Lower lobe of right lung (tissue), 2 donors: ENCODE measurements around the gene ST6GALNAC5. TPM values are rescaled to one million over a fixed set of nuclear protein-coding genes. Genes with fewer than 3 reads are reported as not detected.

Experiments used
- ATAC-seq, 2 donors: fragments of 200-7000 bp; cut with Tn5 transposase; one replicate each; pipeline ENCODE4 v1.9.1; 2020 to 2022; ENCODE audit warnings: mild to moderate bottlenecking in 2 of 2, moderate library complexity in 2 of 2
- DNase-seq: peaks from one replicate; pipeline ENCODE4 v3.0.0-alpha.2; 2020
- H3K27ac ChIP-seq: fragments of 200-600 bp; one replicate; pipeline ENCODE4 v1.8.0; 2022
- H3K27me3 ChIP-seq: fragments of 200-600 bp; one replicate; pipeline ENCODE4 v1.8.0; 2022; ENCODE audit warnings: low read depth
- H3K36me3 ChIP-seq: fragments of 200-600 bp; one replicate; pipeline ENCODE4 v1.8.0; 2022; ENCODE audit warnings: mild to moderate bottlenecking
- H3K4me1 ChIP-seq: fragments of 200-600 bp; one replicate; pipeline ENCODE4 v1.8.0; 2022
- H3K4me3 ChIP-seq: fragments of 200-600 bp; one replicate; pipeline ENCODE4 v1.8.0; 2022; ENCODE audit warnings: mild to moderate bottlenecking
- H3K9me3 ChIP-seq: fragments of 200-600 bp; one replicate; pipeline ENCODE4 v1.8.0; 2022
- intact Hi-C: fragments of 100-400 bp; cut with DNase I; formaldehyde crosslinking; loops from one replicate; pipeline ENCODE4 v1.11.0; 2022
- total RNA-seq: library from RNA; stranded (reverse); fragmentation: NEBNext Ultra II Directional; extraction: Animal tissue kit (Norgen Biotek cat#: 25700); gene quantifications from one replicate; pipeline ENCODE4 v1.2.1, GENCODE V29; 2021
- TF ChIP-seq, protein P1 (sequence below): fragments of 200-600 bp; IDR thresholded peaks from one replicate; pipeline ENCODE4 v1.8.0; 2022; ENCODE audit warnings: antibody characterized with exemption, mild to moderate bottlenecking
- donor health status: DM: no; HTN: yes; CAD: no; lungs with severe emphysema.

The ST6GALNAC5 gene
- total RNA-seq, 1 donor from 2014 or later: 16.3 TPM

GRCh38 chr1:77057994-77058585, 190.8 kb downstream of the ST6GALNAC5 start:
- no peaks in the 10 kb centered on the region for H3K27me3 ChIP-seq
- no peaks in the 10 kb centered on the region for H3K36me3 ChIP-seq
- TF ChIP-seq, protein P1, sequence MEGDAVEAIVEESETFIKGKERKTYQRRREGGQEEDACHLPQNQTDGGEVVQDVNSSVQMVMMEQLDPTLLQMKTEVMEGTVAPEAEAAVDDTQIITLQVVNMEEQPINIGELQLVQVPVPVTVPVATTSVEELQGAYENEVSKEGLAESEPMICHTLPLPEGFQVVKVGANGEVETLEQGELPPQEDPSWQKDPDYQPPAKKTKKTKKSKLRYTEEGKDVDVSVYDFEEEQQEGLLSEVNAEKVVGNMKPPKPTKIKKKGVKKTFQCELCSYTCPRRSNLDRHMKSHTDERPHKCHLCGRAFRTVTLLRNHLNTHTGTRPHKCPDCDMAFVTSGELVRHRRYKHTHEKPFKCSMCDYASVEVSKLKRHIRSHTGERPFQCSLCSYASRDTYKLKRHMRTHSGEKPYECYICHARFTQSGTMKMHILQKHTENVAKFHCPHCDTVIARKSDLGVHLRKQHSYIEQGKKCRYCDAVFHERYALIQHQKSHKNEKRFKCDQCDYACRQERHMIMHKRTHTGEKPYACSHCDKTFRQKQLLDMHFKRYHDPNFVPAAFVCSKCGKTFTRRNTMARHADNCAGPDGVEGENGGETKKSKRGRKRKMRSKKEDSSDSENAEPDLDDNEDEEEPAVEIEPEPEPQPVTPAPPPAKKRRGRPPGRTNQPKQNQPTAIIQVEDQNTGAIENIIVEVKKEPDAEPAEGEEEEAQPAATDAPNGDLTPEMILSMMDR: no peak
- no peak overlapping the region for H3K4me3 ChIP-seq
- no peaks in the 10 kb centered on the region for H3K4me1 ChIP-seq
- intact Hi-C loops: no loop called here
- no peak for DNase-seq
- ATAC-seq: no peak
- H3K27ac ChIP-seq: no peak overlapping the region
- H3K9me3 ChIP-seq: no peaks in the 10 kb centered on the region

GRCh38 chr1:77060000-77060399, 192.7 kb downstream of the ST6GALNAC5 start:
- no peaks in the 10 kb centered on the region for H3K4me1 ChIP-seq
- no peaks in the 10 kb centered on the region for H3K36me3 ChIP-seq
- TF ChIP-seq, protein P1: no peak
- intact Hi-C loops: no loop called here
- H3K9me3 ChIP-seq: no peaks in the 10 kb centered on the region
- H3K4me3 ChIP-seq: no peak overlapping the region
- no peaks in the 10 kb centered on the region for H3K27me3 ChIP-seq
- DNase-seq: no peak
- H3K27ac ChIP-seq: no peak overlapping the region
- ATAC-seq: no peak

GRCh38 chr1:77061162-77061561, 193.9 kb downstream of the ST6GALNAC5 start:
- H3K9me3 ChIP-seq: no peaks in the 10 kb centered on the region
- H3K27me3 ChIP-seq: no peaks in the 10 kb centered on the region
- H3K4me1 ChIP-seq: no peaks in the 10 kb centered on the region
- no peak for ATAC-seq
- no peak for DNase-seq
- TF ChIP-seq, protein P1: no peak
- H3K4me3 ChIP-seq: no peak overlapping the region
- intact Hi-C loops: no loop called here
- no peak overlapping the region for H3K27ac ChIP-seq
- no peaks in the 10 kb centered on the region for H3K36me3 ChIP-seq

GRCh38 chr1:77063118-77063517, 195.8 kb downstream of the ST6GALNAC5 start:
- Histone ChIP-seq H3K9me3 (no peaks in the 10 kb centered on the region), H3K36me3 (no peaks in the 10 kb centered on the region), H3K27ac (no peak overlapping the region), H3K4me3 (no peak overlapping the region), H3K4me1 (no peaks in the 10 kb centered on the region), H3K27me3 (no peaks in the 10 kb centered on the region)
- no peak for ATAC-seq
- DNase-seq: no peak
- intact Hi-C loops: no loop called here
- TF ChIP-seq, protein P1: no peak

- no peaks in the 10 kb centered on the region for H3K9me3 ChIP-seq
- TF ChIP-seq, protein P1: no peak
- H3K27me3 ChIP-seq: no peaks in the 10 kb centered on the region
- ATAC-seq (no peak), DNase-seq (no peak)
- H3K4me3 ChIP-seq: no peak overlapping the region
- H3K27ac ChIP-seq: no peak overlapping the region
- no peaks in the 10 kb centered on the region for H3K36me3 ChIP-seq
- no peaks in the 10 kb centered on the region for H3K4me1 ChIP-seq
- intact Hi-C loops: no loop called here
These were observed 197.0 kb downstream of the ST6GALNAC5 start for GRCh38 chr1:77064246-77064645.
